HG03064 (cell line): Measurements from ENCODE around the gene CRABP2.
A peak's percentile ranks its signal among the peaks of the same experiment; 100 is the strongest.

Experiments
- ATAC-seq: cut with Tn5 transposase; IDR thresholded peaks from one replicate; pipeline ENCODE4 v1.9.1; 2021; ENCODE audit warnings: low read depth; ENCODE audit not compliant: unreplicated experiment

The CRABP2 gene

DNA sequence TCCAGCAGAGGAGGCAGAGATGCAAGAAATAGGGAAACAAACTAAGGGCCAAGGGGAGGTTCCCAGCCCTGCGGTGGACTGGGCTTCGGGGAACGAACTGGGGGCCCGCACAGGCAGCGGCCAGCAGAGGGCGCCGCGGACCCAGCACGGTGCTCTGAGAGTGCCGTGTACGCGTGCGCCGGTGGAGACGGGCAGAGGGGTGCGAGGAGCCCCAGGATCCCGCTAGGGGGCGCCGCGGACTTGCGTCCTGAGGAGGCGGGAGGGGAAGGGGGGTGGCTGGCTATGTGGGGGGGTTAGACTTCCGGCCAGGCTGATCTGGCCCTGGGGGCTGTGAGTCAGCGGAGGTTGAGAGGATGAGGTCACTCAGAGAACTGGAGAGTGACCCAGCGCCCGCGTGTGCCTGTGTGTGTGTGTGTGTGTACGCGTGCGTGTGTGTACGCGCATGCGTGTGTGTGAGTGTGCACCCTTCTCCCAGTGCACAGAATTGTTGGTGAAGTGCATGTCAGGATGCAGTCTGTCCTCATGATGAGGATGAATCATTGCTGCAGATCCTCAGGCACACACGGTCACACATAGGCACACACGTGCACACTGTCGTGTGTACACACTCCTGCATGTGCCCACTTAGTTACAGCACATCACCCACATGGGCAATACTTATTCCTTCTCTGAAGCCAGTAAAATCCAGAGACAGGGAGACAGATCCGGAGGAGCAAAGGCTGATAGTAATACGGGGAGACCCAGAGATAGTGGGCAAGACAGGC lies 45.2 kb downstream of the CRABP2 start:
- peak; percentile 45 for ATAC-seq

DNA sequence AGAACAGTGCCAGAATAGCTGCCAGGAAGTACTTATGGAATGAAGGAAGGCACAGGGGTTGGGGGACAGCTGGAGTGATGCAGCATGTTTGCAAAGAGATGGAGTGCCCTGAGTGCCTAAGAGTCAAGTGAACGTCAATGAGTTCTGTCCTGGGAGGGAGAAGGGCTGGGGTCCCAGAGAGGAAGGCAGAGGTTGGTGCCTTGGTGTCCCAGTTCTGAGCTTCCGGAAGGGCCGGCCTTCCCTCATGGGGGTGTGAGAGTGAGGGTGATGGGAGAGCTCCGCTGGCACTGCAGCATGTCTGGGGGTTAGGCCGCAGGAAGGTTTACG lies 45.8 kb downstream of the CRABP2 start:
- ATAC-seq, result no peak

DNA sequence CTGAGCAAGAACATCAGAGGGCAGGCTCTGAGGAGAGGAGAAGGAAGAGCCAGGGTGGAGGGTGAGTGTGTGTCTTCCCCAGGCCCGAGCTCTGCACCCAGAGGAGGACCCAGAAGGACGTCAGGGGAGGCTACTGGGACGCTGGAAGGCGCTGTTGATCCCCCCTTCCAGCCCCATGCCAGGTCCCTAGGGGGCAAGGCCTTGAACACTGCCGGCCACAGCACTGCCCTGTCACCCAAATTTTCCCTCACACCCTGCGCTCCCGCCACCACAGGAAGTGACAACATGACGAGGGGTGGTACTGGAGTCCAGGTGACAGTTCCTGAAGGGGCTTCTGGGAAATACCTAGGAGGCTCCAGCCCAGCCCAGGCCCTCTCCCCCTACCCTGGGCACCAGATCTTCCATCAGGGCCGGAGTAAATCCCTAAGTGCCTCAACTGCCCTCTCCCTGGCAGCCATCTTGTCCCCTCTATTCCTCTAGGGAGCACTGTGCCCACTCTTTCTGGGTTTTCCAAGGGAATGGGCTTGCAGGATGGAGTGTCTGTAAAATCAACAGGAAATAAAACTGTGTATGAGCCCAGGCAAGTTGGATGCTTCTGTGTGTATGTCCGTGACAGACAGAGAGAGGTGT lies 46.3 kb downstream of the CRABP2 start:
- ATAC-seq, result no peak

DNA sequence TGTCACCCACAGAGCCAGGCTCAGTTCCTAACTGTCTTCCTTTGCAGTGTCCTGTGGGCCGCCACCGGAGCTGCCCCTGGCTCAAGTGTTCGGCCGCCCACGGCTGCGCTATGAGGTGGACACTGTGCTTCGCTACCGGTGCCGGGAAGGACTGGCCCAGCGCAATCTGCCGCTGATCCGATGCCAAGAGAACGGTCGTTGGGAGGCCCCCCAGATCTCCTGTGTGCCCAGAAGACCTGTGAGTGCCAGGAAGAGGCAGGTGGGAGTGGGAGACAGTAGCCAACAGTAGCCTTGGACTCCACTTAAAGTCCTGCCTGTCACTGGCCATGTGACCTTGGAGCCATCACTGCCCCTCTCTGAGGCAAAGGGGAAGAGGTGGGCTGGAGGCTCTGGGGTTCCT lies 46.9 kb downstream of the CRABP2 start:
- ATAC-seq, result no peak

DNA sequence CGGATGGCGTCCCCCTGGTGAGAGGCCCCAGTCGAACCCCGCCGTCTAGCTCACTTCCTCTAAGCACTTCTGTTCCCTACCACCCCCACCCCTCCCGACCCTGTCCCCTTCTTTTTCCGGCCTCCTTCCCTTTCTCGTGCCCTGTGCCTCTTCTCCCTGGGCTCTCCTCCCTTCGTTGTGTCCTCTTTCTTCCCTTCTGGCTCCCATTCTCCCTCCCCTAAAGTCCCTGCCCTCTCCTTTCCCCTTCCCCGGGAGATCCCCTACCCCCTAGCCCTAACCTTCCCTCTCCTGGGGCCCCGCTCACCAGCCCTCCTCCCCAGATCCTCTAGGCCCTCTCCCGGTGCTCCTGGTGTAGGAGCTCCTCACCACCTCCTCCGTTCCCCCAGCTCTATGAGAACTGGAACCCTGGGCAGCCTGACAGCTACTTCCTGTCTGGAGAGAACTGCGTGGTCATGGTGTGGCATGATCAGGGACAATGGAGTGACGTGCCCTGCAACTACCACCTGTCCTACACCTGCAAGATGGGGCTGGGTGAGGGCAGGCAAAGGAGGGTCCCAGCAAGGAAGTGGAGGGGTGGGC lies 47.6 kb downstream of the CRABP2 start:
- ATAC-seq, result no peak

DNA sequence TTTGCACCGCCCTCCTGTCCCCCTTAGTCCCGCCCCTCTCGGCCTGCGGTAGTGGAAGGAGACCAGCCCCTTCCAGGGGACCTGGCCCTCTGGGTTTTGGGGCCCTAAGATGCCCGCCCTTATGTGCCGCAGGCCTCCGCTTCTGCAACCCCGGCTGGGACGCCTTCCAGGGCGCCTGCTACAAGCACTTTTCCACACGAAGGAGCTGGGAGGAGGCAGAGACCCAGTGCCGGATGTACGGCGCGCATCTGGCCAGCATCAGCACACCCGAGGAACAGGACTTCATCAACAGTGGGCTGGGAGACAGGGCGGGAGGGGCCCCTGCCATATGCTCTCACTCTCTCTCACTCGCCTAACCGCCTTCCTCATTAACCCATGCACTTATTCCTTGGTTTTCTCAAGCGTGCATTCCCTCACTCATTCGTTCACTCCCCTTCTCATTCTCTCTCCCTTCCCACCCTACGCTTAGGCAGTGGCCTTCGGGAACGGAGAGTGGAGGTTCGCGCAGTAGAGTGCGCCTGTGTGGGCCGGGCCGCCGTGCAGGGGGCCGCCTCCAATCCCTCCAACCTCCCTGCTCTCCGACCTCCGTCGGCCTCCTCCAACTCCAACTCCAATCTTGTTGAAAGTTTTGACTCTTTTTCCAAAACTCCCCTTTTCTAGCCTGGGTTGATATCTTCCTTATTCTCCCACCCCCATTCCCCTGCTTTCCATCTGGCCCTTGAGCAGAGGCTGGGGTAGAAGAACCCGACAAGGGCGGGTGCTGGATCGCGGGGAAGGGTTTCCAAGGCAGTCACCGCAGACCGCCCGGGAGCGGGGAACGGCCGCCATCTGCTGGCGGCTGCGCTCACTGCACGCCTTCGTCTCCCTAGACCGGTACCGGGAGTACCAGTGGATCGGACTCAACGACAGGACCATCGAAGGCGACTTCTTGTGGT lies 48.3 kb downstream of the CRABP2 start:
- no peak for ATAC-seq

DNA sequence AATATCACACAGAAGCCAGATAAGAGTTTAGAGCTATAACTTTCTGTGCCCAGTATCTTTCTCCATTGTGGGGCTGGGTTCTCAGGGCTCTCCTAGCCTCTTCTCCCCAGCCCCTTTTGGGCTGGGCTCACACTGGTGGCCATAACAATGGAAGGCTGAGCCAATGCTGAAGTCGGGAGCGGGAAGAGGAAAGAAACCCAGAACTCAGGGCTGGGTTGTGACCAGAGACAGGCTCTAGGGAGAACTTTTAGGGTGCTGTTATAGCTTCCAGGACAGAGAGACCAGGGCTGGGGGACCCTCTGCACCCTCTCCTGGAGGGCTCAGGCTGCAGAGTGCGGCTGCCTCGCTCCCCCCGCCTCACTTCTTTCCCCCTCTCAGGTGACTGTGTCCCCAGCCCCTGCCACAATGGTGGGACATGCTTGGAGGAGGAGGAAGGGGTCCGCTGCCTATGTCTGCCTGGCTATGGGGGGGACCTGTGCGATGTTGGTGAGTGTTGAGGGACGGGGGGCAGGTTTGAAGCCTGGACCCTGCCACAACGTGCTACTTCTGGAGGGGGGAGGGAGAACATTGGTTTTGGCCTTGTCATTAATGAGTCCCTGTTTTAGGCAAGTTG lies 49.4 kb downstream of the CRABP2 start:
- no peak for ATAC-seq

DNA sequence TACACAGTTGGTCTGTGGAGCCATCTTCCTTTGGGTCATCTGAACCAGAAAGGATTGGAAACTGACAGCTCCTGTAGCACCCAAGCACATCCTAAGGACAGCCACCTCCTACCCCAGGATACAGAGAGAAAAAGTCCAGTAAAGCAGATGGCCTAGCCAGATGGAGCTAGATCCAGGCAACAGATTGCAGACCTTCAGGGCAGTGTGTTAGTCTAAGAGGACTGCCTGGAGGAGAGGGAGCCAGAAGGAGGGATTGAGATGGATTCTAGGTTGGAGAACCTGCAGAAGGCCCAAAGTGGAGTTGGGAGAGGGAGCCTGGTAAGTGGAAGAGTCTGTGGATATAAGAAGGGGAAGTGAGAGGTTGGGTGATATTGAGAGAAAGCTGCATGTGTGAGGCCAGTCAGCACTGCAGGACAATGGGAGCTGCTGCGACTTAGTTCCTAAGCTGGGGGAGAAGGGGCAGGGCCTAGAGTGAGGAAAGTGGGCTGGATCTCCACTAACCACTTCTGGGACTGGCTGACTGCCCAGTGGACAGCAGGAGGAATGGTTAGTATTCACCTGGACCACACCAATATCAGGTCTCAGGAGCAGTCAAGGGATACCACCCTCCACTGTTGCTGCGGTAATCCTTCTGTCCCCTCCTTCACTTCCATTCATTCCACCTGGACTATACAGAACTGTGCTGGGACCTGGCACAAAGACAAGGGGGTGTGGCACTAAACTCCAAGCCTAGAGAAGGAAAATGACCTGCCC lies 50.1 kb downstream of the CRABP2 start:
- ATAC-seq, result no peak

DNA sequence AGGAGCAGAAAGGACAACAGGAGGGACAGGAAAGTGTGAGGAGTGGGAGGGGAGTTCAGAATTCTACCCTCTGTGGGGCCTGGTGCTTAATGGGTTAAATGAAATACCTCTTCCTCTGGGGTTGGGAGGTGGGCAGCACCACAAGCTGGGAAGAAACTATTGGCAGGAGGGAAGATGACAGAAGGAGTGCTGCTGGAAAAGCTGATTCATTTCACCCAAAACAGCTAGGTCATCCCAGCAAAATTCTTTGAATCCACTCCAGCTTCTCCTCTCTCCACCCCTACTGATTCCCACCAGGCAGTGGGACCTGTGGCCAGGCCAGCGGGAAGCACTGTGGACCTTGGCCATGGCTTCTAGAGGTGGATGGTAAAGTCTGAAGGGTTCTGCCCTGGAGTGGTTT lies 50.7 kb downstream of the CRABP2 start:
- no peak for ATAC-seq

DNA sequence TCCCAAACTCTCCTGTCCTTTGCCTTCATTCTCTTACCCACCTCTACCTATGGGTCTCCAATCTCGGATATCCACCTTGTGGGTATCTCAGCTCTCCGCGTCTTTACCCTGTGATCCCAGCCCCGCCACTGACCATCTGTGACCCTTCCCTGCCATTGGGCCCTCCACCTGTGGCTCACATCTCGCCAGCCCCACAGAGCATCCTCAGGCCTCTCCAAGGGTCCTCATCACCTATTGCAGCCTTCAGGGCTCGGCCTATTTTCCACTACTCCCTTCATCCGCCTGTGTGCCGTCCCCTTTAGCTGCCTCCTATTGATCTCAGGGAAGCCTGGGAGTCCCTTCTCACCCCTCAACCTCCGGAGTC lies 52.4 kb downstream of the CRABP2 start:
- no peak for ATAC-seq

DNA sequence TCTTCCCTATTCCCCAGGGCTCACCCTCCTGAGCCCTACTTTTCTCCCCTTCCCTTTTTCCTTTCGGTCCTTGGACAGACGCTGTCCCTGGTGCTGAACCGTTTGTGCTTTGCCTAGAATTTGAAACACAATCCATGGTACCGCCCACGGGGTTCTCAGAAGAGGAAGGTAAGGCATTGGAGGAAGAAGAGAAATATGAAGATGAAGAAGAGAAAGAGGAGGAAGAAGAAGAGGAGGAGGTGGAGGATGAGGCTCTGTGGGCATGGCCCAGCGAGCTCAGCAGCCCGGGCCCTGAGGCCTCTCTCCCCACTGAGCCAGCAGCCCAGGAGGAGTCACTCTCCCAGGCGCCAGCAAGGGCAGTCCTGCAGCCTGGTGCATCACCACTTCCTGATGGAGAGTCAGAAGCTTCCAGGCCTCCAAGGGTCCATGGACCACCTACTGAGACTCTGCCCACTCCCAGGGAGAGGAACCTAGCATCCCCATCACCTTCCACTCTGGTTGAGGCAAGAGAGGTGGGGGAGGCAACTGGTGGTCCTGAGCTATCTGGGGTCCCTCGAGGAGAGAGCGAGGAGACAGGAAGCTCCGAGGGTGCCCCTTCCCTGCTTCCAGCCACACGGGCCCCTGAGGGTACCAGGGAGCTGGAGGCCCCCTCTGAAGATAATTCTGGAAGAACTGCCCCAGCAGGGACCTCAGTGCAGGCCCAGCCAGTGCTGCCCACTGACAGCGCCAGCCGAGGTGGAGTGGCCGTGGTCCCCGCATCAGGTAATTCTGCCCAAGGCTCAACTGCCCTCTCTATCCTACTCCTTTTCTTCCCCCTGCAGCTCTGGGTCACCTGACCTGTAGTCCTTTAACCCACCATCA lies 53.0 kb downstream of the CRABP2 start:
- ATAC-seq, result no peak
